HCT116 (cell line): ENCODE data around the gene TMEM109. TPM values are rescaled to one million over a fixed set of nuclear protein-coding genes. Genes with fewer than 3 reads are reported as not detected.
A peak's percentile ranks its signal among the peaks of the same experiment; 100 is the strongest.

Experiments used
- ATAC-seq: fragments of 200-7000 bp; cut with Tn5 transposase; 2 replicates; pipeline ENCODE4 v1.9.1; 2020; ENCODE audit warnings: mild to moderate bottlenecking, moderate library complexity
- BruUV-seq: library from RNA; stranded (reverse); fragments of 400-500 nt; replicated peaks from 2 replicates; lab custom pipeline; 2021; lab: Mats Ljungman, UMichigan
- CTCF ChIA-PET: fragments of 300-600 bp; sonication (Branson Sonifier 250); formaldehyde crosslinking; loops from one replicate; lab custom pipeline; 2021; ENCODE audit warnings: antibody characterized with exemption; lab: Charles Lee
- POLR2A ChIA-PET: fragments of 300-600, 350-600 bp; sonication (Branson Sonifier 250); formaldehyde crosslinking; loops from one replicate; lab custom pipeline; 2021; ENCODE audit warnings: antibody characterized with exemption; lab: Charles Lee
- RAD21 ChIA-PET, 2 experiments: fragments of 300-600 bp; sonication (Branson Sonifier 250); formaldehyde crosslinking; loops; one replicate each; lab custom pipeline; 2023; ENCODE audit warnings: low total read pairs in 2 of 2; ENCODE audit not compliant: uncharacterized antibody in 2 of 2, unreplicated experiment in 2 of 2, low non-redundant PET in 1 of 2; lab: Charles Lee
- DNase-seq: peaks from one replicate; pipeline ENCODE4 v3.0.0-alpha.2; 2010; ENCODE audit warnings: low read depth, low spot score
- H2AFZ ChIP-seq: fragments of 200-600 bp; shearing (Covaris generic), sonication (generic); 2 replicates; pipeline ENCODE4 v1.6.1; 2017; ENCODE audit warnings: low read depth, mixed run types, mixed read lengths, antibody characterized with exemption, low read length; ENCODE audit not compliant: poor library complexity, severe bottlenecking
- H3K27ac ChIP-seq: 2 replicates; pipeline ENCODE4 v1.5.1; 2012; ENCODE audit warnings: low read depth, low read length
- H3K27me3 ChIP-seq: fragments of 200-600 bp; sonication (generic); 2 replicates; pipeline ENCODE4 v1.6.1; 2016; ENCODE audit warnings: mixed run types, low read length, mixed read lengths; ENCODE audit not compliant: insufficient read depth
- H3K36me3 ChIP-seq, 2 experiments: fragments of 200-500 bp in 1 of 2; fragments of 200-600 bp in 1 of 2; sonication (Bioruptor generic) in 1 of 2; sonication (generic) in 1 of 2; 2 replicates each; pipeline versions ENCODE4 v1.5.1 to v1.6.1; 2014 to 2016; ENCODE audit warnings: low read length in 2 of 2, inconsistent platforms in 1 of 2, mixed read lengths in 1 of 2, mixed run types in 1 of 2; ENCODE audit not compliant: insufficient read depth in 2 of 2, control insufficient read depth in 1 of 2
- H3K4me1 ChIP-seq, 2 experiments: fragments of 200-600 bp in 1 of 2; sonication (generic) in 1 of 2; 2 replicates each; pipeline versions ENCODE4 v1.5.1 to v1.6.1; 2012 to 2017; ENCODE audit warnings: low read length in 2 of 2, inconsistent platforms in 1 of 2, mild to moderate bottlenecking in 1 of 2, mixed read lengths in 1 of 2, mixed run types in 1 of 2, moderate library complexity in 1 of 2; ENCODE audit not compliant: insufficient read depth in 2 of 2, control insufficient read depth in 1 of 2
- H3K4me2 ChIP-seq: fragments of 200-600 bp; sonication (generic); 2 replicates; pipeline ENCODE4 v1.6.1; 2017; ENCODE audit warnings: mixed run types, low read length, mixed read lengths
- H3K4me3 ChIP-seq, 2 experiments: fragments of 200-600 bp in 1 of 2; sonication (generic) in 1 of 2; replicated peaks in 1 of 2; 2 replicates each; pipeline ENCODE4 v1.5.1; 2011 to 2016; ENCODE audit warnings: low read length in 2 of 2, control low read depth in 1 of 2, low read depth in 1 of 2, mild to moderate bottlenecking in 1 of 2, mixed read lengths in 1 of 2, mixed run types in 1 of 2
- H3K79me2 ChIP-seq: fragments of 200-600 bp; sonication (generic); 2 replicates; pipeline ENCODE4 v1.6.1; 2017; ENCODE audit warnings: mild to moderate bottlenecking, mixed run types, low read length, moderate library complexity, mixed read lengths; ENCODE audit not compliant: insufficient read depth
- H3K9ac ChIP-seq: fragments of 200-600 bp; sonication (generic); 2 replicates; pipeline ENCODE4 v1.6.1; 2016; ENCODE audit warnings: low read length, mixed read lengths
- H3K9me2 ChIP-seq: fragments of 200-600 bp; sonication (generic), shearing (Covaris generic); 2 replicates; pipeline ENCODE4 v1.6.1; 2017; ENCODE audit warnings: mixed run types, mild to moderate bottlenecking, moderate library complexity; ENCODE audit not compliant: insufficient read depth
- H3K9me3 ChIP-seq, 2 experiments: fragments of 200-500 bp in 1 of 2; fragments of 200-600 bp in 1 of 2; sonication (Bioruptor generic) in 1 of 2; sonication (generic) in 1 of 2; 2 replicates each; pipeline ENCODE4 v1.6.1; 2014 to 2017; ENCODE audit warnings: low read length in 2 of 2, mixed read lengths in 2 of 2, inconsistent platforms in 1 of 2, low read depth in 1 of 2, mild to moderate bottlenecking in 1 of 2, mixed run types in 1 of 2, moderate library complexity in 1 of 2; ENCODE audit not compliant: control insufficient read depth in 1 of 2, insufficient read depth in 1 of 2
- H4K20me1 ChIP-seq: fragments of 200-600 bp; sonication (generic), shearing (Covaris generic); 2 replicates; pipeline ENCODE4 v1.6.1; 2017; ENCODE audit warnings: mixed run types, mild to moderate bottlenecking, moderate library complexity; ENCODE audit not compliant: insufficient read depth
- ATF3 ChIP-seq: IDR thresholded peaks from 2 replicates; pipeline ENCODE4 v1.6.1; 2012
- CBX3 ChIP-seq: IDR thresholded peaks from 2 replicates; pipeline ENCODE4 v1.6.1; 2012; ENCODE audit warnings: low read depth
- CEBPB ChIP-seq: IDR thresholded peaks from 2 replicates; pipeline ENCODE4 v1.6.1; 2012; ENCODE audit warnings: low read depth
- CTCF ChIP-seq, 3 experiments: fragments of 200-600 bp in 1 of 3; sonication (generic) in 1 of 3; IDR thresholded peaks in 2 of 3; conservative IDR thresholded peaks in 1 of 3; 2 replicates each; pipeline ENCODE4 v1.5.1; 2012 to 2017; ENCODE audit warnings: low read depth in 2 of 3, low read length in 2 of 3, antibody characterized with exemption in 1 of 3, borderline replicate concordance in 1 of 3, control low read depth in 1 of 3, mild to moderate bottlenecking in 1 of 3, mixed read lengths in 1 of 3, mixed run types in 1 of 3, moderate library complexity in 1 of 3; ENCODE audit not compliant: insufficient read depth in 1 of 3
- EGR1 ChIP-seq: IDR thresholded peaks from 2 replicates; pipeline ENCODE4 v1.6.1; 2012; ENCODE audit warnings: low read depth
- EZH2 ChIP-seq: fragments of 200-600 bp; sonication (generic); IDR thresholded peaks from 2 replicates; pipeline ENCODE4 v1.6.1; 2017; ENCODE audit warnings: antibody characterized with exemption, mixed run types
- FOSL1 ChIP-seq: IDR thresholded peaks from 2 replicates; pipeline ENCODE4 v1.6.1; 2012; ENCODE audit warnings: low read depth
- JUND ChIP-seq: IDR thresholded peaks from 2 replicates; pipeline ENCODE4 v1.6.1; 2012
- POLR2A ChIP-seq: IDR thresholded peaks from 2 replicates; pipeline ENCODE4 v1.7.0; 2011; ENCODE audit warnings: borderline replicate concordance; ENCODE audit not compliant: insufficient read depth, insufficient read length; ENCODE audit errors: extremely low read depth
- POLR2AphosphoS5 ChIP-seq: IDR thresholded peaks from 2 replicates; pipeline ENCODE4 v1.6.1; 2011; ENCODE audit warnings: mild to moderate bottlenecking, low read depth, low read length, moderate library complexity
- RAD21 ChIP-seq: IDR thresholded peaks from 2 replicates; pipeline ENCODE4 v1.6.1; 2012; ENCODE audit warnings: low read depth, mild to moderate bottlenecking
- REST ChIP-seq: IDR thresholded peaks from 2 replicates; pipeline ENCODE4 v1.6.1; 2012; ENCODE audit warnings: low read depth
- SIN3A ChIP-seq: IDR thresholded peaks from 2 replicates; pipeline ENCODE4 v1.6.1; 2012; ENCODE audit warnings: low read depth
- SP1 ChIP-seq: IDR thresholded peaks from 2 replicates; pipeline ENCODE4 v1.6.1; 2012; ENCODE audit warnings: low read depth
- SRF ChIP-seq: IDR thresholded peaks from 2 replicates; pipeline ENCODE4 v1.6.1; 2012; ENCODE audit warnings: low read depth
- TCF7L2 ChIP-seq: IDR thresholded peaks from 2 replicates; pipeline ENCODE4 v1.7.0; 2011; ENCODE audit warnings: borderline replicate concordance, inconsistent platforms; ENCODE audit not compliant: insufficient read depth, insufficient read length; ENCODE audit errors: extremely low read depth
- YY1 ChIP-seq: IDR thresholded peaks from 2 replicates; pipeline ENCODE4 v1.6.1; 2011; ENCODE audit warnings: low read length, low read depth, moderate library complexity, mild to moderate bottlenecking; ENCODE audit not compliant: insufficient replicate concordance; ENCODE audit errors: extremely low read depth
- ZBTB33 ChIP-seq: IDR thresholded peaks from 2 replicates; pipeline ENCODE4 v1.6.1; 2011; ENCODE audit warnings: mild to moderate bottlenecking, low read length, moderate library complexity; ENCODE audit not compliant: insufficient replicate concordance; ENCODE audit errors: extremely low read depth
- ZFX ChIP-seq: fragments of 450-650 bp; IDR thresholded peaks from 2 replicates; pipeline ENCODE4 v1.6.1; 2017
- ZNF274 ChIP-seq: fragments of 200-500 bp; sonication (Bioruptor generic); IDR thresholded peaks from 2 replicates; pipeline ENCODE4 v1.6.1; 2014; ENCODE audit warnings: mild to moderate bottlenecking, low read depth, low read length, inconsistent platforms
- intact Hi-C: fragments of 100-400 bp; cut with micrococcal nuclease; formaldehyde crosslinking; loops from 2 replicates; pipeline ENCODE4 v1.10.0; 2022
- total RNA-seq: library from RNA; stranded (reverse); gene quantifications from one replicate; pipeline ENCODE4 v1.2.1, GENCODE V29; 2021; ENCODE audit not compliant: unreplicated experiment

Gene TMEM109
- total RNA-seq, 1 experiment from 2014 or later, result 44.4 TPM

GRCh38 chr11:60905047-60905446, 8.9 kb upstream of the TMEM109 start:
- Histone ChIP-seq H3K4me2 (peak overlapping the region; percentile 87), H3K4me3 (peak overlapping the region; percentile 84 to 92), H3K36me3 (peaks cover 19 to 29% of the 10 kb centered on the region in 2 experiments; a peak in 3 of 4 replicates), H3K4me1 (peaks cover 10 to 19% of the 10 kb centered on the region in 2 experiments), H4K20me1 (no peaks in the 10 kb centered on the region; the same call in 1 of the 2 replicates), H2AFZ (no peak overlapping the region), H3K27ac (no peak overlapping the region), H3K9me2 (no peaks in the 10 kb centered on the region), H3K9ac (peak overlapping the region; percentile 98), H3K27me3 (no peaks in the 10 kb centered on the region), H3K9me3 (no peaks in the 10 kb centered on the region), H3K79me2 (peaks cover 50% of the 10 kb centered on the region)
- intact Hi-C loops, result no loop called here
- CTCF ChIA-PET, result interaction anchor here (2.3 kb wide), 1 partner anchor 10 kb away, joined by 8 read pairs; no protein-coding TSS in a partner anchor
- RAD21 ChIA-PET, result no interaction called here
- BruUV-seq, result TSS peak; percentile 55
- TF ChIP-seq POLR2A, result no peak
- TF ChIP-seq POLR2AphosphoS5, result no peak
- no peak for TF ChIP-seq TCF7L2
- no peak for TF ChIP-seq JUND
- no peak for TF ChIP-seq EZH2
- TF ChIP-seq CBX3, result no peak
- no peak for TF ChIP-seq SP1
- no peak for TF ChIP-seq EGR1
- no peak for TF ChIP-seq YY1
- no peak for TF ChIP-seq ATF3
- TF ChIP-seq SRF, result no peak
- TF ChIP-seq FOSL1, result no peak
- TF ChIP-seq SIN3A, result no peak
- TF ChIP-seq CEBPB, result no peak
- no peak for TF ChIP-seq ZBTB33
- TF ChIP-seq ZFX, result no peak
- TF ChIP-seq RAD21, result no peak
- TF ChIP-seq CTCF (IDR thresholded peaks at IDR 0.05 in 2 of 3, conservative IDR thresholded peaks at IDR 0.05 in 1 of 3; ENCODE audit: borderline replicate concordance in 1 of 3, insufficient read depth in 1 of 3, low read depth in 2 of 3, low read length in 2 of 3), result no peak
- no peak for TF ChIP-seq REST
- no peak for TF ChIP-seq ZNF274
- POLR2A ChIA-PET, result interaction anchor here (0.7 to 1.3 kb wide), 2 partner anchors 10 to 18 kb away, joined by 4 read pairs; no protein-coding TSS in a partner anchor
- ATAC-seq (no peak), DNase-seq (no peak)
